RWPE2 (cell line): ENCODE results near the gene LPIN3.

Experiments
- ATAC-seq: fragments of 200-7000 bp; cut with Tn5 transposase; 3 replicates; pipeline ENCODE4 v1.9.1; 2021; ENCODE audit warnings: low read depth
- DNase-seq: peaks from one replicate; pipeline ENCODE4 v3.0.0-alpha.2; 2020; ENCODE audit warnings: low spot score
- H3K27ac ChIP-seq: fragments of 450-650 bp; 2 replicates; pipeline ENCODE4 v1.5.1; 2017; ENCODE audit warnings: mild to moderate bottlenecking; ENCODE audit not compliant: poor library complexity, severe bottlenecking
- H3K27me3 ChIP-seq: fragments of 250-450 bp; sonication (Bioruptor Pico); 2 replicates; pipeline ENCODE4 v1.5.1; 2021; ENCODE audit warnings: mild to moderate bottlenecking, moderate library complexity; ENCODE audit not compliant: insufficient read depth, poor library complexity, severe bottlenecking
- H3K36me3 ChIP-seq: fragments of 250-450 bp; sonication (Bioruptor Pico); 2 replicates; pipeline ENCODE4 v1.5.1; 2020; ENCODE audit warnings: low read depth, mild to moderate bottlenecking, moderate library complexity
- H3K4me1 ChIP-seq: fragments of 250-450 bp; sonication (Bioruptor Pico); 2 replicates; pipeline ENCODE4 v1.5.1; 2021; ENCODE audit warnings: mild to moderate bottlenecking, moderate library complexity; ENCODE audit not compliant: insufficient read depth, poor library complexity, severe bottlenecking
- H3K4me3 ChIP-seq: fragments of 250-450 bp; sonication (Bioruptor Pico); 2 replicates; pipeline ENCODE4 v1.5.1; 2021; ENCODE audit warnings: mild to moderate bottlenecking, moderate library complexity; ENCODE audit not compliant: severe bottlenecking
- H3K9me3 ChIP-seq: fragments of 250-450 bp; sonication (Bioruptor Pico); 2 replicates; pipeline ENCODE4 v1.5.1; 2021; ENCODE audit warnings: mild to moderate bottlenecking, moderate library complexity; ENCODE audit not compliant: severe bottlenecking
- CTCF ChIP-seq: fragments of 450-650 bp; IDR thresholded peaks from one replicate; pipeline ENCODE4 v1.5.1; 2017; ENCODE audit warnings: mild to moderate bottlenecking, moderate library complexity; ENCODE audit not compliant: poor library complexity, severe bottlenecking

The LPIN3 gene

GRCh38 chr20:41373931-41374920 is 33.6 kb downstream of the LPIN3 start:
- TF ChIP-seq CTCF, result no peak
- Histone ChIP-seq H3K4me1 (no peaks in the 10 kb centered on the region), H3K9me3 (no peaks in the 10 kb centered on the region), H3K27ac (no peak overlapping the region), H3K4me3 (no peak overlapping the region), H3K27me3 (no peaks in the 10 kb centered on the region), H3K36me3 (no peaks in the 10 kb centered on the region)
- no peak for ATAC-seq
- peak; percentile 74 for DNase-seq

- no peak for ATAC-seq
Measured at GRCh38 chr20:41375846-41376245, 35.2 kb downstream of the LPIN3 start.

GRCh38 chr20:41376349-41376748 is 35.7 kb downstream of the LPIN3 start:
- no peaks in the 10 kb centered on the region for H3K4me1 ChIP-seq
- H3K9me3 ChIP-seq, result no peaks in the 10 kb centered on the region
- no peak overlapping the region for H3K4me3 ChIP-seq
- ATAC-seq (no peak), DNase-seq (peak; percentile 63)
- no peaks in the 10 kb centered on the region for H3K36me3 ChIP-seq
- H3K27ac ChIP-seq, result no peak overlapping the region
- no peak for TF ChIP-seq CTCF
- H3K27me3 ChIP-seq, result no peaks in the 10 kb centered on the region

More at GRCh38 chr20:41375846-41376245, 35.2 kb downstream of the LPIN3 start:
- Histone ChIP-seq H3K27me3 (no peaks in the 10 kb centered on the region), H3K27ac (no peak overlapping the region), H3K9me3 (no peaks in the 10 kb centered on the region), H3K4me3 (no peak overlapping the region), H3K36me3 (no peaks in the 10 kb centered on the region), H3K4me1 (no peaks in the 10 kb centered on the region)
- TF ChIP-seq CTCF, result no peak
- peak; percentile 73 for DNase-seq

- ATAC-seq, result no peak
- no peaks in the 10 kb centered on the region for H3K27me3 ChIP-seq
- DNase-seq, result peak; percentile 75
- no peaks in the 10 kb centered on the region for H3K4me1 ChIP-seq
- H3K9me3 ChIP-seq, result no peaks in the 10 kb centered on the region
- no peaks in the 10 kb centered on the region for H3K36me3 ChIP-seq
- no peak overlapping the region for H3K4me3 ChIP-seq
- no peak overlapping the region for H3K27ac ChIP-seq
- no peak for TF ChIP-seq CTCF
Measured at GRCh38 chr20:41377275-41377674, 36.7 kb downstream of the LPIN3 start.

GRCh38 chr20:41379551-41379950 is 38.9 kb downstream of the LPIN3 start:
- H3K36me3 ChIP-seq, result no peaks in the 10 kb centered on the region
- DNase-seq, result no peak
- H3K27me3 ChIP-seq, result no peaks in the 10 kb centered on the region
- no peaks in the 10 kb centered on the region for H3K9me3 ChIP-seq
- ATAC-seq, result no peak
- H3K4me3 ChIP-seq, result no peak overlapping the region
- TF ChIP-seq CTCF, result no peak
- no peaks in the 10 kb centered on the region for H3K4me1 ChIP-seq
- H3K27ac ChIP-seq, result no peak overlapping the region
